MCF 10A (cell line): ENCODE results near the gene TWF2. TPM values are rescaled to one million over a fixed set of nuclear protein-coding genes. Genes with fewer than 3 reads are reported as not detected.
A peak's percentile ranks its signal among the peaks of the same experiment; 100 is the strongest.

Source experiments
- BruUV-seq: library from RNA; stranded (reverse); fragments of 400-500 nt; replicated peaks from 2 replicates; lab custom pipeline; 2021; lab: Mats Ljungman, UMichigan
- CTCF ChIA-PET: fragments of 300-600 bp; sonication (Branson Sonifier 250); formaldehyde crosslinking; extraction: SDS; loops from one replicate; lab custom pipeline; 2021; ENCODE audit warnings: antibody characterized with exemption, inconsistent platforms; lab: Yijun Ruan, JAX
- POLR2A ChIA-PET: fragments of 300-600, 350-650 bp; sonication (Branson Sonifier 250); formaldehyde crosslinking; extraction: SDS; loops from one replicate; lab custom pipeline; 2020; ENCODE audit warnings: antibody characterized with exemption, inconsistent platforms; lab: Yijun Ruan, JAX
- DNase-seq: peaks from one replicate; pipeline ENCODE4 v3.0.0-alpha.2; 2018; ENCODE audit not compliant: unreplicated experiment
- H3K27ac Mint-ChIP-seq: one replicate; pipeline ENCODE4 v1.8.0; 2022; ENCODE audit warnings: mild to moderate bottlenecking, low read depth, mixed read lengths; ENCODE audit not compliant: unreplicated experiment
- H3K27me3 Mint-ChIP-seq: one replicate; pipeline ENCODE4 v1.8.0; 2022; ENCODE audit warnings: mixed read lengths; ENCODE audit not compliant: insufficient read depth, unreplicated experiment
- H3K36me3 Mint-ChIP-seq: one replicate; pipeline ENCODE4 v1.8.0; 2022; ENCODE audit warnings: mild to moderate bottlenecking, moderate library complexity, mixed read lengths; ENCODE audit not compliant: insufficient read depth, unreplicated experiment
- H3K4me1 Mint-ChIP-seq: one replicate; pipeline ENCODE4 v1.8.0; 2022; ENCODE audit warnings: mixed read lengths; ENCODE audit not compliant: insufficient read depth, unreplicated experiment
- H3K4me3 Mint-ChIP-seq: one replicate; pipeline ENCODE4 v1.8.0; 2022; ENCODE audit warnings: mild to moderate bottlenecking, moderate library complexity, mixed read lengths; ENCODE audit not compliant: unreplicated experiment
- H3K9me3 Mint-ChIP-seq: one replicate; pipeline ENCODE4 v1.8.0; 2022; ENCODE audit warnings: mixed read lengths; ENCODE audit not compliant: unreplicated experiment
- CTCF ChIP-seq: fragments of 200-600 bp; IDR thresholded peaks from one replicate; pipeline ENCODE4 v1.8.0; 2022; ENCODE audit warnings: antibody characterized with exemption, mild to moderate bottlenecking; ENCODE audit not compliant: unreplicated experiment
- intact Hi-C: fragments of 100-400 bp; cut with micrococcal nuclease; formaldehyde crosslinking; loops from 2 replicates; pipeline ENCODE4 v1.14.1; 2022
- total RNA-seq: library from RNA; stranded (reverse); gene quantifications from 2 replicates; pipeline ENCODE4 v1.2.3, GENCODE V29; 2022

TWF2 gene
- total RNA-seq, 1 experiment from 2014 or later, result 47.0 TPM

- H3K27ac Mint-ChIP-seq, result peak overlapping the region; percentile 87
- no peak for TF ChIP-seq CTCF
- POLR2A ChIA-PET, result interaction anchor here (0.6 to 6.1 kb wide), 9 partner anchors 9 to 741 kb away, joined by 3 to 120 read pairs (median 4); partner anchors contain the start of genes GLYCTK, POC1A and WDR82
These were observed 1.3 kb upstream of the TWF2 start for GRCh38 chr3:52240059-52240885.

GRCh38 chr3:52238193-52238760 is 681 bp downstream of the TWF2 start:
- ChIA-PET CTCF (interaction anchor here (0.8 to 13.6 kb wide), 7 partner anchors 11 to 237 kb away, joined by 3 to 175 read pairs (median 4); partner anchors contain the start of gene TLR9), POLR2A (interaction anchor here (0.7 to 6.1 kb wide), 22 partner anchors 8 to 739 kb away, joined by 3 to 120 read pairs (median 6); partner anchors contain the start of genes ACY1, DCAF1, DUSP7 and GLYCTK)
- peaks cover 29% of the 10 kb centered on the region for H3K4me1 Mint-ChIP-seq
- H3K36me3 Mint-ChIP-seq, result peaks cover 12% of the 10 kb centered on the region
- intact Hi-C loops, result loop anchor here (10.0 kb wide), 1 partner anchor 207 kb away; the partner anchor contains the start of gene SEMA3G
- H3K27me3 Mint-ChIP-seq, result no peaks in the 10 kb centered on the region
- TSS peak; percentile 36 for BruUV-seq
- no peak for TF ChIP-seq CTCF
- no peak for DNase-seq
- peak overlapping the region; percentile 86 for H3K4me3 Mint-ChIP-seq
- H3K9me3 Mint-ChIP-seq, result no peaks in the 10 kb centered on the region
- peak overlapping the region; percentile 69 for H3K27ac Mint-ChIP-seq

More at GRCh38 chr3:52240059-52240885, 1.3 kb upstream of the TWF2 start:
- Mint-ChIP-seq H3K27me3 (no peaks in the 10 kb centered on the region), H3K4me1 (peaks cover 35% of the 10 kb centered on the region), H3K4me3 (peak overlapping the region; percentile 86), H3K9me3 (no peaks in the 10 kb centered on the region), H3K36me3 (no peaks in the 10 kb centered on the region)
- BruUV-seq, result no TSS peak
- CTCF ChIA-PET, result interaction anchor here (0.6 to 13.6 kb wide), 8 partner anchors 9 to 571 kb away, joined by 3 to 175 read pairs (median 4); partner anchors contain the start of gene TLR9
- peak; percentile 98 for DNase-seq
- intact Hi-C loops, result no loop called here

GRCh38 chr3:52237657-52238172 is 1.2 kb downstream of the TWF2 start:
- intact Hi-C loops, result loop anchor here (1.0 to 10.0 kb wide), 2 partner anchors 41 to 207 kb away; partner anchors contain the start of genes SEMA3G and WDR82
- H3K4me3 Mint-ChIP-seq, result peak overlapping the region; percentile 86
- peak overlapping the region; percentile 69 for H3K27ac Mint-ChIP-seq
- H3K27me3 Mint-ChIP-seq, result no peaks in the 10 kb centered on the region
- no peak for TF ChIP-seq CTCF
- CTCF ChIA-PET, result interaction anchor here (0.6 to 13.6 kb wide), 10 partner anchors 11 to 253 kb away, joined by 3 to 175 read pairs (median 4); partner anchors contain the start of gene TLR9
- DNase-seq, result peak; percentile 92
- POLR2A ChIA-PET, result interaction anchor here (0.6 to 6.1 kb wide), 21 partner anchors 8 to 255 kb away, joined by 3 to 120 read pairs (median 5); partner anchors contain the start of genes ACY1, DUSP7, GLYCTK and POC1A
- H3K4me1 Mint-ChIP-seq, result peaks cover 29% of the 10 kb centered on the region
- H3K9me3 Mint-ChIP-seq, result no peaks in the 10 kb centered on the region
- peaks cover 15% of the 10 kb centered on the region for H3K36me3 Mint-ChIP-seq
- no TSS peak for BruUV-seq
